OCI-LY1 (cell line): Measurements from ENCODE around the gene MPRIP.

Experiments
- H2AFZ ChIP-seq: fragments of 200-600 bp; sonication (generic), shearing (Covaris generic); 2 replicates; pipeline ENCODE4 v1.6.0; 2014; ENCODE audit warnings: antibody characterized with exemption, mild to moderate bottlenecking, low read length
- H3F3A ChIP-seq: fragments of 200-600 bp; sonication (generic), shearing (Covaris generic); 2 replicates; pipeline ENCODE4 v1.6.0; 2014; ENCODE audit warnings: mild to moderate bottlenecking, antibody characterized with exemption, low read length, moderate library complexity; ENCODE audit not compliant: insufficient read depth
- H3K27ac ChIP-seq: fragments of 200-600 bp; sonication (generic); 2 replicates; pipeline ENCODE4 v1.5.1; 2014; ENCODE audit warnings: low read length, mixed run types, mild to moderate bottlenecking, low read depth; ENCODE audit not compliant: poor library complexity, severe bottlenecking
- H3K27me3 ChIP-seq: fragments of 200-600 bp; sonication (generic); 2 replicates; pipeline ENCODE4 v1.6.0; 2014; ENCODE audit warnings: antibody characterized with exemption, mild to moderate bottlenecking, low read length, moderate library complexity; ENCODE audit not compliant: insufficient read depth
- H3K36me3 ChIP-seq: fragments of 200-600 bp; sonication (generic); 2 replicates; pipeline ENCODE4 v1.6.1; 2014; ENCODE audit warnings: mild to moderate bottlenecking, antibody characterized with exemption, low read length, moderate library complexity, mixed read lengths; ENCODE audit not compliant: insufficient read depth
- H3K4me1 ChIP-seq: fragments of 200-600 bp; sonication (generic); 2 replicates; pipeline ENCODE4 v1.5.1; 2014; ENCODE audit warnings: mild to moderate bottlenecking, low read length, moderate library complexity; ENCODE audit not compliant: insufficient read depth, severe bottlenecking
- H3K4me2 ChIP-seq: fragments of 200-600 bp; sonication (generic), shearing (Covaris generic); 2 replicates; pipeline ENCODE4 v1.6.1; 2014; ENCODE audit warnings: low read length
- H3K4me3 ChIP-seq: fragments of 200-600 bp; sonication (generic); 2 replicates; pipeline ENCODE4 v1.5.1; 2014; ENCODE audit warnings: low read length, low read depth, mild to moderate bottlenecking, mixed read lengths; ENCODE audit not compliant: poor library complexity, severe bottlenecking
- H3K79me2 ChIP-seq: fragments of 200-600 bp; shearing (Covaris generic); 2 replicates; pipeline ENCODE4 v1.6.1; 2016; ENCODE audit warnings: mixed run types, low read length, mixed read lengths; ENCODE audit not compliant: insufficient read depth
- H3K9ac ChIP-seq: fragments of 200-600 bp; sonication (generic), shearing (Covaris generic); 2 replicates; pipeline ENCODE4 v1.6.1; 2014; ENCODE audit warnings: mild to moderate bottlenecking, low read length, mixed read lengths
- H3K9me2 ChIP-seq: fragments of 200-600 bp; sonication (generic), shearing (Covaris generic); 2 replicates; pipeline ENCODE4 v1.6.1; 2014; ENCODE audit warnings: low read depth, mild to moderate bottlenecking, low read length, mixed read lengths
- H3K9me3 ChIP-seq: fragments of 200-600 bp; shearing (Covaris generic); 2 replicates; pipeline ENCODE4 v1.6.1; 2014; ENCODE audit warnings: low read length, mixed read lengths
- H4K20me1 ChIP-seq: fragments of 200-600 bp; sonication (generic), shearing (Covaris generic); 2 replicates; pipeline ENCODE4 v1.6.0; 2016; ENCODE audit warnings: mild to moderate bottlenecking, low read length; ENCODE audit not compliant: insufficient read depth
- CTCF ChIP-seq: fragments of 200-600 bp; sonication (generic), shearing (Covaris generic); IDR thresholded peaks from 2 replicates; pipeline ENCODE4 v1.5.1; 2017; ENCODE audit warnings: mild to moderate bottlenecking, antibody characterized with exemption, low read length, moderate library complexity, mixed read lengths
- EZH2 ChIP-seq: fragments of 200-600 bp; sonication (generic), shearing (Covaris generic); IDR thresholded peaks from 2 replicates; pipeline ENCODE4 v1.8.0; 2017; ENCODE audit warnings: borderline replicate concordance, mixed run types, mild to moderate bottlenecking, antibody characterized with exemption, low read length, moderate library complexity, mixed read lengths

Gene MPRIP

GRCh38 chr17:17033466-17033865 is 8.8 kb upstream of the MPRIP start:
- H3F3A ChIP-seq: no peaks in the 10 kb centered on the region
- H4K20me1 ChIP-seq: no peaks in the 10 kb centered on the region
- no peak for TF ChIP-seq EZH2
- no peak for TF ChIP-seq CTCF
- H3K9me3 ChIP-seq: no peaks in the 10 kb centered on the region
- no peak overlapping the region for H3K4me3 ChIP-seq
- H2AFZ ChIP-seq: no peak overlapping the region
- no peak overlapping the region for H3K9ac ChIP-seq
- no peak overlapping the region for H3K27ac ChIP-seq
- peaks cover 6% of the 10 kb centered on the region for H3K4me1 ChIP-seq
- no peaks in the 10 kb centered on the region for H3K27me3 ChIP-seq
- no peaks in the 10 kb centered on the region for H3K9me2 ChIP-seq
- H3K79me2 ChIP-seq: no peaks in the 10 kb centered on the region
- no peaks in the 10 kb centered on the region for H3K36me3 ChIP-seq
- H3K4me2 ChIP-seq: no peak overlapping the region

DNA sequence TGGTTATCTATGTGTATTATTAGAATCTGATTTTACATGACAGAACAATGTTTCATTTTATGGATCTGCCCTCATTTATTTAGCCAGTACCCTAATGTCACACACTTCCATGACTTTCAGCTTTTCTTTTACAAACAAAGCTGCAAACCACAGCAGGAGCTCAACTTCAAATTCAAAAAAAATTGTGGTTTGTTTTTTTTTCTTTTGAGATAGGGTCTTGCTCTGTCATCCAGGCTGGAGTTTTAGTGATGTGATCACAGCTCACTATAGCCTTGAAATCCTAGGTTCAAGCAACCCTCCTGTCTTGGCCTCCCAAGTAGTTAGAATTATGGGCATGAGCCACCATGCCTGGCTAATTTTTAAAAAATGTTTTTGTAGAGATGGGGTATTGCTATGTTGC is 8.2 kb upstream of the MPRIP start:
- Histone ChIP-seq H3F3A (no peaks in the 10 kb centered on the region), H3K27me3 (no peaks in the 10 kb centered on the region), H3K36me3 (no peaks in the 10 kb centered on the region), H3K9me2 (no peaks in the 10 kb centered on the region), H3K9me3 (no peaks in the 10 kb centered on the region), H3K4me2 (no peak overlapping the region), H3K27ac (no peak overlapping the region), H3K79me2 (no peaks in the 10 kb centered on the region), H4K20me1 (no peaks in the 10 kb centered on the region), H3K4me1 (peaks cover 6% of the 10 kb centered on the region), H3K4me3 (no peak overlapping the region), H2AFZ (no peak overlapping the region), H3K9ac (no peak overlapping the region)
- TF ChIP-seq CTCF: no peak
- TF ChIP-seq EZH2: no peak

- no peaks in the 10 kb centered on the region for H3K9me3 ChIP-seq
- no peak overlapping the region for H2AFZ ChIP-seq
- H3K27ac ChIP-seq: no peak overlapping the region
- no peak overlapping the region for H3K9ac ChIP-seq
- peaks cover 6% of the 10 kb centered on the region for H3K4me1 ChIP-seq
- H3K27me3 ChIP-seq: no peaks in the 10 kb centered on the region
- H3K9me2 ChIP-seq: no peaks in the 10 kb centered on the region
- H3F3A ChIP-seq: no peaks in the 10 kb centered on the region
- H3K4me2 ChIP-seq: no peak overlapping the region
- H3K79me2 ChIP-seq: no peaks in the 10 kb centered on the region
- H3K36me3 ChIP-seq: no peaks in the 10 kb centered on the region
- no peak overlapping the region for H3K4me3 ChIP-seq
- H4K20me1 ChIP-seq: no peaks in the 10 kb centered on the region
- TF ChIP-seq CTCF (no peak), EZH2 (no peak)
These were observed 7.7 kb upstream of the MPRIP start for GRCh38 chr17:17034496-17035075.
